ENCODE results near the gene NCOR2. TPM values are rescaled to one million over a fixed set of nuclear protein-coding genes. Genes with fewer than 3 reads are reported as not detected.

The NCOR2 gene
- total RNA-seq, 1 donor from 2014 or later = 143 TPM

DNA sequence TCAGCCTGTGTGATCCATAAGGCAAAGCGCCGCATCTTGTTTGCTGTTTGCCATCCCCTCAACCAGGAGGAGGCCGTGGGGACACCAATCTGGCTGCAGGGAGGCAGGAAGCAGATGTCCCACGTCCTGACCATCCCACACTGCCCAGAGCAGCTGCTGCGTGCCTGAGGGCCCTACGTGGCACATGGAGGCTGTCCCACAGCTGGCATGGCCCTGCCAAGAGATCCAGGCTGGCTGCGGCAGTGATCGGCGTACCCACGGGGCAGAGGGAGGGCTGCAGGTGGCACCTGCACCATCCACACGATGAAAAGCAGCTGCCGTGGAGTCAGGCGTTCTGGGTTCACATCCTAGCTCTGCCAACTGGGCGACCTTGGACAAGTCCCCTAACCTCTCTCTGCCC, 42.0 kb downstream of the NCOR2 start:
- Mint-ChIP-seq H3K27ac (ENCODE audit: unreplicated experiment) (no peak overlapping the region), H3K4me1 (peaks cover 29% of the 10 kb centered on the region), H3K27me3 (ENCODE audit: low read depth) (no peaks in the 10 kb centered on the region), H3K9me3 (peaks cover 5% of the 10 kb centered on the region), H3K36me3 (ENCODE audit: low read depth) (peaks cover 5% of the 10 kb centered on the region), H3K4me3 (no peak overlapping the region)
- TF ChIP-seq, protein P1, sequence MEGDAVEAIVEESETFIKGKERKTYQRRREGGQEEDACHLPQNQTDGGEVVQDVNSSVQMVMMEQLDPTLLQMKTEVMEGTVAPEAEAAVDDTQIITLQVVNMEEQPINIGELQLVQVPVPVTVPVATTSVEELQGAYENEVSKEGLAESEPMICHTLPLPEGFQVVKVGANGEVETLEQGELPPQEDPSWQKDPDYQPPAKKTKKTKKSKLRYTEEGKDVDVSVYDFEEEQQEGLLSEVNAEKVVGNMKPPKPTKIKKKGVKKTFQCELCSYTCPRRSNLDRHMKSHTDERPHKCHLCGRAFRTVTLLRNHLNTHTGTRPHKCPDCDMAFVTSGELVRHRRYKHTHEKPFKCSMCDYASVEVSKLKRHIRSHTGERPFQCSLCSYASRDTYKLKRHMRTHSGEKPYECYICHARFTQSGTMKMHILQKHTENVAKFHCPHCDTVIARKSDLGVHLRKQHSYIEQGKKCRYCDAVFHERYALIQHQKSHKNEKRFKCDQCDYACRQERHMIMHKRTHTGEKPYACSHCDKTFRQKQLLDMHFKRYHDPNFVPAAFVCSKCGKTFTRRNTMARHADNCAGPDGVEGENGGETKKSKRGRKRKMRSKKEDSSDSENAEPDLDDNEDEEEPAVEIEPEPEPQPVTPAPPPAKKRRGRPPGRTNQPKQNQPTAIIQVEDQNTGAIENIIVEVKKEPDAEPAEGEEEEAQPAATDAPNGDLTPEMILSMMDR (conservative IDR thresholded peaks at IDR 0.05) = no peak
- DNase-seq (ENCODE audit: low read depth, low spot score) = no peak

DNA sequence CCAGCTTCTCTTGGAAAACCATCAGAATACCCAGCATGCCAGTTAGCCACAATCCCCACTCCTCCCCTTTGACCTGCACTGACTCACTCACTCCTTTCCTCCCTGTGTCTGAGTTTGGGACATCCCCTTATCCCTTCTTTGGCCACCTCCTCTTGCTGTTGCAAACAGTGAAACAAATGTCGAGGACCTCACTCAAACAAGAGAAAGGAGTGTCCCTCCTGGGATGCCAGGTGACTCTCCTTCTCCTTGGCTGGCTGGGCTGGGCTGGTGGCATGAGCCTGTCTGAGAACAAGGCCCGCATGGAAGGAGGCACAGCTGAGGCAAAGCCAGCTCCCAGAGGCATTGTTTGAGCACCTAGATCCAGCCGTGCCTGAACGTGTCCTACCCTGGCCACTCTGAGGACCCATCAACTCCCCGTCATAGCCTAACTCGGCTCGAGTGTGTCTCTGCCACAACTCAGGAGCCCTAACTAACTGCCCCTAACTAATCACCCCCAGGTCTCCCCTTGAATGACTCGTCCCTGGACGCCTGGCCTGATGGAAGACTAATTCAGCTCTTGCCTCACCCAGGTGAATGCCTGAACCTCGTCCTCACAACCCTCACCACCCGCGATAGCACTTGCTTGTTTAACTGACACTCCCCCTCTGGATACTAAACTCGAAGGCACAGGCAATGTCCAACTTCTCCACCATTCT, 43.0 kb downstream of the NCOR2 start:
- peak overlapping the region; percentile 32 for H3K27ac Mint-ChIP-seq (ENCODE audit: unreplicated experiment)
- TF ChIP-seq, protein P1 (conservative IDR thresholded peaks at IDR 0.05) = no peak
- peaks cover 35% of the 10 kb centered on the region for H3K4me1 Mint-ChIP-seq
- H3K27me3 Mint-ChIP-seq (ENCODE audit: low read depth) = no peaks in the 10 kb centered on the region
- H3K9me3 Mint-ChIP-seq = no peaks in the 10 kb centered on the region
- no peak overlapping the region for H3K4me3 Mint-ChIP-seq
- H3K36me3 Mint-ChIP-seq (ENCODE audit: low read depth) = no peaks in the 10 kb centered on the region
- DNase-seq (ENCODE audit: low read depth, low spot score) = no peak

DNA sequence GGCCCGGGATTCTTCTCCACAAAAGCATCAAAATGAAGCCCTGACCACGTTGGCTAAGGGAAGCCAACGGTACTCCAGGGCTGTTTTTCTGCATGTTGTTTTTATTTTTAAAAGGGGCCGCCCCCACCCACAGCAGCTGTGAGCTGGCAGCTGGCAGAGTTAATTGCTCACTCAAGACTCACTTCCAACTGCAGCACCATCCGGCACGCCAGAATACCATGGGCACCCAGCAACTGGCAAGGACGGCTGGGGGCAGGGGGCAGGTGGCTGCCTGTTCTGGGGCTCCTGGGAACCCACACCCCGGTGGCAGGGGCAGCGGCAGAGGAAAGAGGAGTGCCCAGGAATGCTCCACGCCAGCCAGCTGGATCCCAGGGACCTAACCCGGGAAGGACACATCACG, 44.3 kb downstream of the NCOR2 start:
- DNase-seq (ENCODE audit: low read depth, low spot score) = no peak
- H3K4me1 Mint-ChIP-seq = peaks cover 43% of the 10 kb centered on the region
- no peaks in the 10 kb centered on the region for H3K9me3 Mint-ChIP-seq
- H3K4me3 Mint-ChIP-seq = no peak overlapping the region
- peaks cover 5% of the 10 kb centered on the region for H3K27me3 Mint-ChIP-seq (ENCODE audit: low read depth)
- TF ChIP-seq, protein P1 (conservative IDR thresholded peaks at IDR 0.05) = no peak
- no peak overlapping the region for H3K27ac Mint-ChIP-seq (ENCODE audit: unreplicated experiment)
- no peaks in the 10 kb centered on the region for H3K36me3 Mint-ChIP-seq (ENCODE audit: low read depth)

DNA sequence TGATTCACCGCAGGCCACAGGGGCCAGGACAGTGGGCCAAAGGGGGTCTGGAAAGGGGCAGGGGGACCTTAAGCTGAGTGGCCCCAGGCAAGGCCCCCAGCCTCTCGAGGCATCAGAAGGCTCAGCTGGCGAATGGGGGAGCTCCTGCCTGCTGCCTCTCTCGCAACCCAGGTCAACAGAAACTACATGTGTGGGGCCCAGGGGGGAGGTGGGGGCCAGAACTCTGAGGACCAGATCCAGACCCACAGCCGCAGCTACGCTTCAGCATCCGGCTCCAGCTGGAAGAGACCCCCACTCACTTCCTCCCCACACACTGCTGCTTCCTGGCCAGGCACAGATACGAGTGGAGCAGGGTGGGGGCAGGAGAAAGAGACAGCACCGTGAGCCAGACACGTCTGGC, 46.5 kb downstream of the NCOR2 start:
- H3K27ac Mint-ChIP-seq (ENCODE audit: unreplicated experiment) = no peak overlapping the region
- no peak overlapping the region for H3K4me3 Mint-ChIP-seq
- H3K9me3 Mint-ChIP-seq = no peaks in the 10 kb centered on the region
- peaks cover 5% of the 10 kb centered on the region for H3K27me3 Mint-ChIP-seq (ENCODE audit: low read depth)
- H3K36me3 Mint-ChIP-seq (ENCODE audit: low read depth) = no peaks in the 10 kb centered on the region
- DNase-seq (ENCODE audit: low read depth, low spot score) = no peak
- TF ChIP-seq, protein P1 (conservative IDR thresholded peaks at IDR 0.05) = no peak
- peaks cover 38% of the 10 kb centered on the region for H3K4me1 Mint-ChIP-seq

DNA sequence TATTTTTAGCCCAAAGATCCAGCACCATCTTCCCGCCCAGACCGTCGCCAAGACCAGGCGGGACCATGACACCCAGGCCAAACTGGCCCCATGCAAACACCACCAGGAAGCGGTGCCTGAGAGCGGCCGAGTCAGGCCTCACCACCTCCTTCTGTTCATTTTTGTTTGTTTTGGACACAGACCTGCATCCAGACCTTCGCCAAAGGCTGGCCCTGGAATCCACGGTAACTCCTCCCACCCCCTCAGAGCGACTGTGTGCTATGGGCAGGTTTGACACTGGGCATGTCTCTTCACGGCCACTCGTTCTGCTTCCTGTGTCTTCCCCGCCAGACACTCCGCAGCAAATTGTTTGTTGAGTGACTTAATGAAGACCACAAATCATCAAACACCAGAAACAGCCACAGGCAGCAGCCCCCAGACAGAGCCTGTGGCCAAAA, 47.1 kb downstream of the NCOR2 start:
- Mint-ChIP-seq H3K36me3 (ENCODE audit: low read depth) (peaks cover 4% of the 10 kb centered on the region), H3K4me1 (peaks cover 43% of the 10 kb centered on the region), H3K27me3 (ENCODE audit: low read depth) (peaks cover 5% of the 10 kb centered on the region), H3K27ac (ENCODE audit: unreplicated experiment) (no peak overlapping the region), H3K9me3 (no peaks in the 10 kb centered on the region), H3K4me3 (peak overlapping the region; percentile 59)
- DNase-seq (ENCODE audit: low read depth, low spot score) = no peak
- TF ChIP-seq, protein P1 (conservative IDR thresholded peaks at IDR 0.05) = no peak

All from neural crest cell (in vitro differentiated cells).